Activated CD4-positive, alpha-beta T cell treated with anti-CD3 and anti-CD28 coated beads, Interleukin-2, amount 50 U/mL, for 1 hour (primary cell): ENCODE data around the gene CTTN.

Experiments used
- DNase-seq: peaks from one replicate; pipeline ENCODE4 v3.0.0-alpha.2; 2020

Gene CTTN

DNA sequence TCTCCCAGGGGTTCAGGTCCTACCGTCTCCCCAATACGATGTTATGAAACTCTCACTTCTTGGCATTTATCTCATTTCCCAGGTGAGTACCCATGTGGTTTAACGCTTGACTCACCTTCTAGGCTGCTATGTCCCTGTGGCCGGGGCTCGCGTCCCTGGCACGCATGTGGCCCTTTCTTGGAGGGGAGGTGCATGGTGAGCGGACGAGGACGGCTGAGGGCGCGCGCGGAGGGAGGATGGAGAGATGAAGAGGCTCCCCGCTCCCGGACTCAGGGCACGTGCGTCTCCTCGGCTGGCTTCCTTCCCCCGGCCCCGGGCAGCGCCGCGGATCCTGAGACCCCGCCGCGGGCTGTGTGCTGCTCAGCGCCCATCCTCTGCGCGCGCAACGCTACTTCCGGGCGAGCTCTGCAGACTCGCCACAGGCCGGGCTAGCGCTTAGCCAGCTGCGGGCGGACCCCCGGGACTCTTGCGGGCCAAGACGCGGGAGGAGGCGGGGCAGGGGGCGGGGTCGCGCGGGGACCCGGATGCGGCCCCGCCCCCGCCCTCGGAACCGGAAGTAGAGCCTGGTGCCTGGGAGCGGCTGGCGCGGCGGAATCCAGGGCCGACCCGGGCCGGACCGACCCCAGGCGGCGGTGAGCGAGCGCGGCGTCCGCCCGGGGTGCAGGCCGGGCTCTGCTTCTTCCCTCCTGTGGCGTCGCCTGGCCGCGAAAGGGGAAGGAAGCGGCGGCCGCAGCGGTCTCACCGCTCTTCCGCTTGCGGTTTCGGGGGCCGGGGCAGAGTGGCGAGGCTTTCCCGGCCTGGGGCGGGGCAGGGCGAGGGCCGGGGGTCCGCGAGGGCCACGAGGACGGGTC is at the start of gene CTTN:
Gene CTTN (plus strand): TSS at position 547 of the 851 bp plus-strand sequence. CDS start 8,769 bp downstream, outside the sequence.
- DNase-seq = peak; percentile 52

DNA sequence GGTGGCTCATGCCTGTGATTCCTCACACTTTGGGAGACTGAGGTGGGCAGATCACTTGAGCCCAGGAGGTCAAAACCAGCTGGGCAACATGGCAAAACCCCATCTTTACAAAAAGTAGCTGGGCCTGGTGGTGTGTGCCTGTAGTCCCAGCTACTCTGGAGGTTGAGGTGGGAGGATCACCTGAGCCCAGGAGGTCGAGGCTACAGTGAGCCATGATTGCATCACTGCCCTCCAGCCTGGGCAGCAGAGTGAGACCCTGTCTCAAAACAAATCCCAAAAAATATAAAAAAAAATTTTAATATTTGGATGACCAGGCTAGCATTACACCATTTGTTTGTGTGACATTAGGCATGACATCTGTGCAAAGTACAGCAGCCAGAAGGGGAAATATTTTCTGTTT is 49.7 kb upstream of the CTTN start:
- no peak for DNase-seq

DNA sequence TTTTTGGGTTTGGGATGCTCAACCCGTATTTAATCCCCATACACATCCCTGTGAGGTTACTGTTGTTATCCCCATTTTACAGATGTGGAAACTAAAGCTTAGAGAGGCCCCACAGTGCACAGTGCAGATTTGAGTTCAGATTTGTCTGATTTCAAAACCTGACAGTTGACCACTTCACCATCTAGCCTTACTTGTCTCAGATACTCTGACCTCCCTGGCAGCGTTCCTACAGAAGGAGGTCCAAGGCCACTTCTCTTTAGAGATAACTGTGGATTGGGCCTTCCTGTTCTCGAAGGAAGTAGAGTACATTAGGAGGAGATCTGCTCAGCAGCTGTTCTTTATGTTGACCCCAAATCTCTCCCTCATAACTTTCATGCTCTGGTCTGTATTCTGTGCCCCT is 46.7 kb upstream of the CTTN start:
- DNase-seq = no peak

DNA sequence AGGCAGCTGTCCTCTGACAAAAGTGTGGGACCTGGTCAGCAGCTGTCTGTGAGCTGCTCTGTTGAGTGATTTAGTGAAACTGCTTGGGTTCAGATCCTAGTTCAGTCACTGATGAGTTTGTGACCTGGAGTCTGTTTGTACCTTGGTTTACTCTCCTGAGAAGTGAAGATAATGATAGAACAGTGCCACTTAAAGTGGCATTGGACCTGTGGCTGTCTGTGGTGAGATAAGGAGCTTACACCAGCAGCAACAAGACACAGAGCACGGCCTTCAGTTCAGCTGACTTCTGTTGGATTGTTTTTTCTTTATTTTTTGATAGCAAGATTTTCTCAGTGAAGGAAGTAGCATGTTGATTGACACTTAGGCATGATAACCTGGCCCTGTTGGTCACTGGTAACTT is 46.2 kb upstream of the CTTN start:
- DNase-seq = no peak

DNA sequence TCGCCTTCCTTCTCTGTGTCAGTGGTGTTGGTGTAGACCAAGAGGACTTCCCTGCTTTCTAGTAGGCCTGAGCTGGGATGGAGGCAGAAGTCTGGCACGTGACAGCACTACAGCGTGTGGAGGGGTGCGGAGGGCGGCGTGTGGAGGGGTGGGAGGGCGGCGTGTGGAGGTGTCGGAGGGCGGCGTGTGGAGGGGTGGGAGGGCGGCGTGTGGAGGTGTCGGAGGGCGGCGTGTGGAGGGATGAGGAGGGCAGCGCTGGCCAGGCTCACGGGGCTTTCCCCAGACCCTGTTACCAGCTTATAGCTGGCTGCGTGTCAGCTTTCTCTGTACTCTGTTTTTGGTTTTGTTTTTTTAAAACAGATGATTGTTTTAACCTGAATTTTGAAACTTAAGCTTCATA is 45.7 kb upstream of the CTTN start:
- DNase-seq = no peak

DNA sequence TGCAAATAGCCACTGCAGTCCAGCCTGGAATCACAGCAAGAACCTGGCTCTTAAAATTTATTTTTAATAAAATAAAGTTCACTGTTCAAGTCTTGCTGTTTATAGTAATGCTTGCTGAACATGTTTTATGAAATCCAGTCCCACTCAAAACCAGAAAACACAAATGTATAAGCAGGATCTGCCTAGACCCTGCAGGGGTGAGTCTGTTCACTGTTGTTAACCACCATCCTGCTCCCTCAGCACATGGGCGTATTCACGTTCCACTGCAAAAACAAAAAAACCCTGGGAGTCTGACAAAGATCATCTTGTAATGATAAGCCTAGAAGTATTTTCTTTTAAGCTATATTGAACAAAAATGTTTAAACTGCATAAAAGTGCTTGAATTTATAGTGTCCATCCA is 45.0 kb upstream of the CTTN start:
- DNase-seq = no peak

DNA sequence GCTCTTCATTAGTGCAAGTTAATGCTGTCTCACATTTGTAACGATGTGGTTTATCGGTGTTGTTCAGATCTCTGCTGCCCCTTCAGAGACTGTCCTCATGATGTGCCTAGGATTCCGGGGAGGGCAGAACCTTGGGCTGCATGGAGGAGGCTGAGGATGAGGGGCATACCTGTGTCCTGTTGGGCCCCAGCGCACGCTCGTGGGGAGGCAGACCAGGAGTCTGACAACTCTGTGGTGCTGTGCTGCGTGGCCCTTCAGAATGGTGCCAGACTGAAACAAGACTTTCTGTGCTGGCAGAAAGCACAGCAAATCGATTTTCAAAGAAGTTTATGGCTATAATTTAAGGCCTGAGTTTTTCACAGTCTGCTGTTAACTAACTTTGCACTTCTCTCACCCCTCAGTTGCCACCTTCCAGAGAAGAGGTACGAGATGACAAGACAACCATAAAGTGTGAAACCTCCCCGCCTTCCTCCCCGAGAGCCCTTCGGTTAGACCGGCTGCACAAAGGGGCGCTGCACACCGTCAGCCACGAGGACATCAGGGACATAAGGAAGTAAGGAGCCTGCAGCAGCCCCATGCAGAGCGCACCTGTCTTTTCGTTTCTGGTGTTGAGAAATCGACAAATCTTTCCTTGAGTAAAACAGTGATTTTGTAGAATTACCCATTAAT is 44.3 kb upstream of the CTTN start:
- no peak for DNase-seq

DNA sequence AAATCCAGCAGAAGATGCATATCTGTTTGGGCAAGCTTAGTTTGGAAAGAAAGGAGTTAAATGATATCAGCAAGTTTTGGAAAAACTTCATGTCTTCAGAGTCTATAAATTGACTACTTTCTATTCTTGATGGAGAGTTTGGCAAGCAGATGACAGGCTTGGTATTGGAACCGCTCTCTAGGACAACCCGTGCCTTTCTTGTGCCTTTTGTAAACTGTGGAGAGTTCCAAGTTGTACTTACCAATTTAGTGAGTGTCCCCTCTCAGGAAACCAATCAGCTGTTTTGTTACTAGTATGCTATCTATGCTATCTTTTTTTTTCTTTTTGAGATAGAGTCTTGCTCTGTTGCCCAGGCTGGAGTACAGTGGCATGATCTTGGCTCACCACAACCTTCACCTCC is 43.7 kb upstream of the CTTN start:
- DNase-seq = no peak

DNA sequence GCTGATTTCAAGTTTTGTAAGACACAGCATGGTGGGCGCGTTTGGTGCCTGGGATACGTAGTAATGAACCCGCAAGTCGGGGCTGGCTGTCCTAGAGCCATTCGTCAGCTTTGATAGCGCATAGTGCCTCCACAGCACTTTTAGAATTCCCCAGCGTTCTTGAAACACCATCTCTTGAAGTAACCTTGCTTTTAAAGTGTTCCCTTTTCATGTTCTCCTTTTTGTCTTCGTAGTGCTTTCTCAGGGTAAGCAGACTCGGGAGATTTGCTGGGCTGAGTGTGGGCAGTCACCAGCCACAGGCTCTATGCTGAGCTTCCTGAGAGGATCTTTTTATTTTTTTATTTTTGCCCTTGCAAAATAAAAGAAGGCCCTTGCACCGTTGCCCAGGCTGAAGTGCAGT is 39.6 kb upstream of the CTTN start:
- no peak for DNase-seq

DNA sequence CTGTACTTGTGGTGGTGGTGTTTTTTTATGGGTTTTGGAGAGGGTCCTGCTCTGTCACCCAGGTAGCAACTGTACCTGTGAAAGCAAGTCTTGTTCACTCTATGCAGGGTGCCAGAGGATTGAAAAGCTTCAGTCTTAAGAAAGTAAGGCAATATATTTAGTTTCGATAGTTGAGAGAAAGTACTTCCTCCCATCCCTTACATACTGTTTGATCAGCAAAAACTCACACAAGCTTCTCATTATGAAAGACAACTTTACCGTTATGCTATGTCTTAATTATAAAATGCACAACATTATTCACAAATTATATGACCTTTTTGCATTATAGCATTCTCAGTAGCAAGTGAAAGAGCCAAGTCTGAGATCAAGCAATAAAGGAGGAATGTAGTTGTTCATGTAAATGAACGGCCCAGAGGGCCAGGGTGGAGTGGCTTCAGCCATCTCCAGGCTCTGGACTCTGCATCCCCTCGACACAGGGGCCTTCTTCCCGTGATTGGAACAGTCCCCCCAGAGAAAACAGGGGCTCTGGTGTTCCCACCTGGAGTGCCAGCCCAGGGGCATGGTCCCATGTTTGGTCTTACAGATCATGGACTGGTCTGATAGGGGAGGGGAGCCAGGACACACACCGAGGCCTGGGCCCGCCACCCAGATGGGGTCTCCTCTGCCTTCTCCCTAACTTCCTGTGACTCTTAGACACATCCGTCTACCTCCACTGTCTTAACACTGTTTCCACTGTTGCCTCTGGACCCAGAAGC is 38.7 kb upstream of the CTTN start:
- no peak for DNase-seq

DNA sequence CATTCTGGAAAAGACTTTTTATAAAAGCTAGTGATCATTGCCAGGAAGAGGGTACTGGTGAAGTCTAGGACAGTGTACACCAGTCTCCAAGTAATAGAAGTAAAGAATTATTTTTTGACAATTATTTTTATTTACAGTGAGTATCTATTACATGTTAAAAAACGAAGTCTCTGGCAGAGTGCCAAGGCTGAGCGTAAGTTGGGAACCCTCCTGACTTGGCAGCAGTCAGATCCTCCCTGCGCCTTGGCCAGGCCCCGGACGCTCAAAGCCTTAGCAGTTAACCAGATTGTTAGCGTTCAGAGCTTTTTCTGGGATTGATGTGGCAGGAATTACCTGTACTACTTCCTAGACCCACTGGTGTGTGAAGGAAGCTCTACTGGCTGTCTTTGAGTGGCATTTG is 38.1 kb upstream of the CTTN start:
- no peak for DNase-seq

DNA sequence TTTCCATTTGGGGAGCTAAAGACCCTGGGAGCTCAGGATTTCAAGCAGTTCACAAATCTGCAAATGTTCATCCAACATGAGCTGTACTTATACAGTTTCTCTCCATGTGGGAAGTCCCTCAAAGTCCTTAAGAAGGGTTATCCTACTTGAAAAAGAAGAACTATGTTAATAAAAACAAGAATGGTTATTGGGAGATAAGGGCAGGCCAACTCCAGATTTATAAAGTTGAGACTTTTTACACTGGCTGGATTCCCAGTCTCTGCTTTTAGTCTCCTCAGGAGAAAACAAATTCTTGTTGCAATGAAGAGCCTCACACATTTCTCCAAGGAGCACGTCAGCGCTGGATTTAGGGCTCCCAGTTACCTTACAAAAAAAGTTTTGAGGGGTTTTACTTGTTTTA is 34.2 kb upstream of the CTTN start:
- DNase-seq = no peak

DNA sequence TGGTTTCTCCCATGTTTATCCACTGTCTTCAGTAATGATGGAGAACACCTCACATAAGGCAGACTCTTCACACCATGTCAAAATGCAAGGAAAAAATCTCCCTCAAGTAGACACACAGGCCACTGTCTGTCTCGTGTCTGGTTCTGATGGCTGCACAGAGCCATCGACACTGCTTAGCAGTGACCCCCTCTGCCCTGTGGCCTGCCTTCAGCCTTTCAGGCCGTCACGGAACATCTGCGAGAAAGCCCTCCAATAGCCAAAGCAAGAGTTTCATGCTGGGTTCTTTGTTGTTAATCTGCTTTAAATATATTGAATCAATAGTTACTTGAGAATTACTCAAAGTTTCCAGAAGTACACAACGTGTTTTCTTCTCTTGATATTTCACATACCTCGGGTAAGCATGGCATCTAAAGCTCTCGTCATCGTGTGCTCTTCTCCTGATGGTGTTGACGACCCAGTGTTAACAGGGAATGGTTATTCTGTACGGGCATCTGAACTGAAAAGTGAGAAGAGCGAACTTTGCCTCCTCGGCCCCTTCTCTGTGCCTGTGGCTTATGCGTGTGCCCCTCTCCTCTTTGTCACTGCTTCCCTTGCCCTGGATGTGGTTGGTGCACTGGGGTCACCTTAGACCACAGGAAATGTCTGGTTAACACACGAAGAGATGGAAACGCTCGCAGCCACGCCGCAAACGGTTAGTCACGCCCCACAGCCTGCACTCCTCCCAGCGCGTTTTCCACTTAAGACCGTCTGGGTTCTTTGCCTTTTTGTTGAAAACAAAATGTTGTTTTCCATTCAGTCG is 33.4 kb upstream of the CTTN start:
- DNase-seq = peak; percentile 50

DNA sequence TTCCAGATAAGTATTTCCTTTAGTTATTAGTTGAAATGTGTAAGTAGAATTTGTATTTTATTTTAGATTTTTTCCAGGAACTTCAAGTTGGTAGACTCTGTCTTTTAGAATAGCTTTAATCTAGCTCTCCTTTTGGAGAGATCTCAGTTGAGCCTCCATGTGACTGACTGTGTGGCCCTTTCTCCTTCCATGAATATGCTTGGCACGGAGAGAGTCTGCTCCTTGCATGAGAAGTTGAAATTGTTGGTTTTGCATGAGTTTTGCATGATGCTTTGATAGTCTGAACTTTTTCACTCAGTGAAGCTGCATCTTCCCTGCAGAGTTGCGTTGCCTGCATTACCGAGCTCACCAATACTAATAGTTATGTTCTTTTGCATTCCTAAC is 32.8 kb upstream of the CTTN start:
- DNase-seq = no peak

DNA sequence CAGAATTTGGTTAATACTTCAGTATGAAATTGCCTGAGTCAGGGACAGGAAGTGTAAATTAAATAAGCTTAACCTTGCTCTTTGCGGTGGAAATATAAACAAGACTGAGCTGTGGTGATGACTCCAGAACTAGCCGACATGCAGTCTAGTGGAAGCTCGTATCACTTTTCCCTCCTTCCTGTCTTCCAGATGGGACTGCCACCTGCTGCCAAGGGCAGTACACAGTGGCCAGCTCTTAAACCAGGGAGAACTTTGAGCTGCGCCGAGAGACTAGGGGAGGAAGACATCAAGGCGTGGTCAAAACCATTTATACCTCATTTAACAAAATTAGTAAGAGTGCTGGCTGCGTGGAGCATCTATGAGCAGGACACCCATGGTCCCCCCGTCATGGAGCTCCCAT is 31.3 kb upstream of the CTTN start:
- DNase-seq = no peak

DNA sequence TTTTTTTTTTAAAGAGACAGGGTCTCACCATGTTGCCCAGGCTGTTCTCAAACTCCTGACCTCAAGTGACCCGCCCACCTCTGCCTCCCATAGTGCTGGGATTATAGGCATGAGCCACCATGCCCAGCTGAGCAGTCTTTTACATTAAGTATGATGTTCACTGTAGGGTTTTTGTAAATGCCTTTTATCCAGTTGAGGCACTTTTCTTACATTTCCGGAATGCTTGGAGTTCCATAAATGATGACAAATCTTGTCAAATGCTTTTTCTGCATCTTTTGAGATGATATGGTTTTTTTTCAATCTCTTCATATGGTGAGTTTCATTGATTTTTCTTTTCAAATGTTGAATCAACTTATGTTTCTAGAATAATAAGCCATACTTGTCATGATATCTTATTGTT is 29.4 kb upstream of the CTTN start:
- no peak for DNase-seq

DNA sequence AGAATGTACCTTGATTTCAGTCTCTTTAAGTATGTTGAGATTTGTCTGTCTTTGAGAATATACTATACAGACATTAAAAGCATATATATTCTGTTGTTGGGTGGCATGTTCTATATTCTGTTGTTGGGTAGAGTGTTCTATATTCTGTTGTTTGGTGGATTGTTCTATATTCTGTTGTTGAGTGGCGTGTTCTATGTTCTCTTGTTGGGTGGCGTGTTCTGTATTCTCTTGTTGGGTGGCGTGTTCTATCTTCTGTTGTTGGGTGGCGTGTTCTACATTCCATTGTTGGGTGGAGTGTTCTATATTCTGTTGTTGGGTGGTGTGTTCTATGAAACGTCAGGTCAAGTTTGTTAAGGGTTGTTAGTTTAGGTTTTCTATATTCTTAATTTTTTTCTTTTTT is 27.1 kb upstream of the CTTN start:
- DNase-seq = no peak

DNA sequence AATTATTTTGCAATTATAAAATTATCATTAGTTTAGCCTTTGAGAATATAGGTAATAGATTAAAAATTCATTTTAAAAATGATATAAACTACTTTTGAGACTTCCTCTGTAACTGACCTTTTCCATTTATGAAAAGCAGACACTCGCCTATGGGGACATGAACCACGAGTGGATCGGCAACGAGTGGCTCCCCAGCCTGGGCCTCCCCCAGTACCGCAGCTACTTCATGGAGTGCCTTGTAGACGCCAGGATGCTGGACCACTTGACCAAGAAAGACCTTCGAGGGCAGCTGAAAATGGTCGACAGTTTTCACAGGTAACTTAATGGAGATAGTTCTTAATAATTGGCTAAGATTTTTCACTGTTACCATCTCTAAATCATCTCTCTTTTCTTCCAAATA is 26.3 kb upstream of the CTTN start:
- DNase-seq = no peak

DNA sequence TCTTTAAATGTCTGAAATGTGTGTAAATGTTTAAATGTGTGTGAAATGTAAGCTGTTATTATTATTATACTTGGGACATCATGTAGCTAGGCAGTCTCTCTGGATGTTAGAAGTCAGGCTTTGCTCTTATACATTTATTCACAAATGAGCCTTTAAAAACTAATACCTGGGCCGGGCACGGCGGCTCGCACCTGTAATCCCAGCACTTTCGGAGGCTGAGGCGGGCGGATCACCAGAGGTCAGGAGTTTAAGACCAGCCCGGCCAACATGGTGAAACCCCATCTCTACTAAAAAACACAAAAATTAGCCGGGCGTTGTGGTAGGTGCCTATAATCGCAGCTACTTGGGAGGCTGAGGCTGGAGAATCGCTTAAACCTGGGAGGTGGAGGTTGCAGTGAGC is 21.7 kb upstream of the CTTN start:
- DNase-seq = no peak

DNA sequence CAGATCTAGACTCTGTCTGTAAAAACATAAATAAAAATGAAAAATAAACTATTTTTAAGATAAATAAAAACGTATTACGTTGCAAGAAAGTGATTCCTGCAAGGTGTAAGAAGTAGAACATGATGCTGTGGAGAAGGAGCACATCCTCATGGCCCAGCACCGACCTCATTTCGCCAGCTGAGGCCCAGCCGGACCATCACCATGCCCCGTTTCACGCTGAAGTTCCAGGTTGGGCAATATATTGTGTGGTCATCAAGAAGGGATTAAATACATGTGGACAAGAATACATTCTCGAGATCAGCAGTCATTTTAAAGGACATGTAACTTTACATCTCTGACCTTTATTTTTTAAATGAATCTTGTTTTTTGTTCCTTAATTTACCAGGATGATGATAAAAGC is 20.7 kb upstream of the CTTN start:
- DNase-seq = no peak

DNA sequence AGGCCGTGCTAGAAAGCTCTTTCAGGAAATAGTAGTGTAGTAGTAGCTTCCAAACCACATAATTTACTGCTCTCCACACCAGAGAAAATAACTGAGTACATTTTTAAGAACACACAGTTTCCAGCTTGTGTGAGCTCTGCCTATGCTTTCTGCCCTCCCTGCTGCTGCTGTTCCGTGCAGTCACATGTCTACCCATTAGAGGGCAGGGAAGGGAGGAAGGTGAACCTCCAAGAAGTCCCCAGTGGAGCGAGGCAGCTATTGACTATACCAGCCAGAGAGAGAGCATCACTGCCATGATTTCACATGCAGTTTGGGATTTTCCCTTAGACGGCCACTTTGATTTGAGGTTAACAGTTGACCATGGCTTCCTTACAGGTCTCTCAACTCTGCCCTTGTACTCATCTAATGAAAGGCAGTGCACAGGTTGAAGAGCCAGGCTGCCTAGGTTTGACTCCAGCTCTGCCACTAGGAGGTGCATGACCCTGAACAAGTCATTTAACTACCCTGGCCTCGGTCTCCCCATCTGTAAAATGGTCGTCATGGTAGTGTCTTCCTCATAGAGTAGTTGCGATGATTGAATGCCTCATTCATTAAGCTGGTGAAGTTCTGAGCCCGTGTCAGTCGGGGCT is 19.7 kb upstream of the CTTN start:
- DNase-seq = no peak

DNA sequence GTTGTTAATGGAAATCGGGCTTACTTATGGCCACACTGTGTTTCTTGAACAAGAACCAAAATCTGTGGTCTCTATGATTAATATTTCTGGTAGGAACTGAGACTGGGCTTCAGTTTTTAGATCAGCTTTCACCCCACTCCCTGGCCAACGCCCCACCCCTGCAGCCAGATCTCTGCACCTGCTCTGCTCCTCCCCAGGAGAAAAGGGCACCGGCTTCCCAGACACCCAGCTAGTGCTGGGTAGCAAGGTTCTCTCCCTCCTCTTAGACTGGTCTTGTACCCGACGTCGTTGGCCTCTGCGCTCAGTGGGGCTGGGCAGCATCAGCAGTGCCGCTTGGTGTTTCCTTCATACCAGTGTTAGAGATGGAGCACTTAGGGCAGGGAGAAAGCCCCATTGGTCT is 17.0 kb upstream of the CTTN start:
- no peak for DNase-seq
